Measurements from ENCODE around the gene EFCAB13.

DNA sequence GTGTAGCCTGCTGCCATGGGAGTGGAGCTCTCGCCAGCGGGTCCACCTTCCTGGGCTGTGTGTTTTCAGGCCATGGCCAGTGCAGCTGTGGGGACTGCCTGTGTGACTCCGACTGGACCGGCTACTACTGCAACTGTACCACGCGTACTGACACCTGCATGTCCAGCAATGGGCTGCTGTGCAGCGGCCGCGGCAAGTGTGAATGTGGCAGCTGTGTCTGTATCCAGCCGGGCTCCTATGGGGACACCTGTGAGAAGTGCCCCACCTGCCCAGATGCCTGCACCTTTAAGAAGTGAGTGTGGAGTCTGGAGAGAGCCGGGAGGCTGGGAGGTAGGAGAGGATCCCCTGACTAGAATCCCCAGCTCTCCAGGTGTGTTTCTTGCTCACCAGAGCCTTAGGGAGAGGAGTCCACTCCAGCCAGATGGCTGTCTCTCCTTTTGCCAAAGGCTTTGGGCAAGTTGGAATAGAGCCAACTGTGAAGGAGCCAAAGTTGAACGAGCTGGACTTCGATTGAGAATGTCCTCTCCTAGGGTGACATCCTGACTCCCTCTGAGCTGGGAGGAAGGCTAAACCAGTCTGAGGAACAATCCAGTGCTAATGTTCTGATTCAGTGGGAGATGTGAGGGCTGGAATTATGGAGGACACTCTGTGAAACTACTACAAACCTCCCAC lies 24.4 kb upstream of the EFCAB13 start:
- TF ChIP-seq POLR2A (IDR thresholded peaks at IDR 0.05): no peak
- no peak for TF ChIP-seq CTCF (IDR thresholded peaks at IDR 0.05)
